Neural progenitor cell (in vitro differentiated cells): ENCODE data around the gene EPN1.

Experiments
- EZH2phosphoT487 ChIP-seq: fragments of 200-600 bp; sonication (generic); IDR thresholded peaks from 2 replicates; pipeline ENCODE4 v1.6.1; 2017; ENCODE audit warnings: antibody characterized with exemption
- TF ChIP-seq, protein P1 (sequence below): fragments of 200-600 bp; sonication (generic); IDR thresholded peaks from 2 replicates; pipeline ENCODE4 v1.5.1; 2017; ENCODE audit warnings: antibody characterized with exemption, mild to moderate bottlenecking

DNA sequence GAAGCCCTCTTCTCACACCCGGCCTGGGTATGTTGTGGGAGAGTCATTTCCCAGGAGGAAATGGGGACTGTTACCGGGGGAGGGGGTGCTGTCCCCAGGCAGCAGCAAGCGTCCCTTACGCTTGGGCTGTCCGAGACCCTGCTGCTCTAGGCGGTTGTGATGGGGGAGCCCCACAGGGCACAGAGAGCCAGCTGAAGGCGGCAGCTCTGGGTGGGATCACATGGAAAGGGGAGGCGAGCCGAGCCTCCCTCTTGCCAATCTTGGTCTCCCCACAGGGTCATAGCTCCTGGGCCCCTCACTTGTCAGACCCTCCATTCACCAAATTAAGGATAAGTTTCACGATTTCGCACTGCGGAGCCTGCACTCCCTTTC is 22.0 kb downstream of the EPN1 start:
- TF ChIP-seq, protein P1, sequence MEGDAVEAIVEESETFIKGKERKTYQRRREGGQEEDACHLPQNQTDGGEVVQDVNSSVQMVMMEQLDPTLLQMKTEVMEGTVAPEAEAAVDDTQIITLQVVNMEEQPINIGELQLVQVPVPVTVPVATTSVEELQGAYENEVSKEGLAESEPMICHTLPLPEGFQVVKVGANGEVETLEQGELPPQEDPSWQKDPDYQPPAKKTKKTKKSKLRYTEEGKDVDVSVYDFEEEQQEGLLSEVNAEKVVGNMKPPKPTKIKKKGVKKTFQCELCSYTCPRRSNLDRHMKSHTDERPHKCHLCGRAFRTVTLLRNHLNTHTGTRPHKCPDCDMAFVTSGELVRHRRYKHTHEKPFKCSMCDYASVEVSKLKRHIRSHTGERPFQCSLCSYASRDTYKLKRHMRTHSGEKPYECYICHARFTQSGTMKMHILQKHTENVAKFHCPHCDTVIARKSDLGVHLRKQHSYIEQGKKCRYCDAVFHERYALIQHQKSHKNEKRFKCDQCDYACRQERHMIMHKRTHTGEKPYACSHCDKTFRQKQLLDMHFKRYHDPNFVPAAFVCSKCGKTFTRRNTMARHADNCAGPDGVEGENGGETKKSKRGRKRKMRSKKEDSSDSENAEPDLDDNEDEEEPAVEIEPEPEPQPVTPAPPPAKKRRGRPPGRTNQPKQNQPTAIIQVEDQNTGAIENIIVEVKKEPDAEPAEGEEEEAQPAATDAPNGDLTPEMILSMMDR = no peak
- TF ChIP-seq EZH2phosphoT487 = no peak
